Measurements from ENCODE around the gene C6orf120.

DNA sequence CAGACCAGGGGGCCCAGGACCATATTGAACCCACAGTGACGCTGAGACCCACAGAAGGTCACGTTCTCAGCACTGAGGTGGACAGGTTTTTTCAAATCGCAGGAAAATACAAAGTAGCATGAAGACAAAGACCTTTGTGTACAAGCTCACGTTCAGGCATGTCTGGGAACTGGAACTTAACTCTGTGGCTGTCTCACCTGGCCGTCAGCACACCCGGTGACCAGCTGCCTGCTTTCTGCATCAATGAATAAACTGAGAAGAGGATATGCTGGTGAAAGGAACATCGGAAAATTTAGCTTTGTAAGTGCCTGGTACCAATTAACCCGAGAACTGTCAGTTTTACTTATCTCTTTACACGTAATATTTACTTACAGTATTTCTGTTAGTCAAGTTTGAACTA lies 36.6 kb upstream of the C6orf120 start:
- TF ChIP-seq, protein P1, sequence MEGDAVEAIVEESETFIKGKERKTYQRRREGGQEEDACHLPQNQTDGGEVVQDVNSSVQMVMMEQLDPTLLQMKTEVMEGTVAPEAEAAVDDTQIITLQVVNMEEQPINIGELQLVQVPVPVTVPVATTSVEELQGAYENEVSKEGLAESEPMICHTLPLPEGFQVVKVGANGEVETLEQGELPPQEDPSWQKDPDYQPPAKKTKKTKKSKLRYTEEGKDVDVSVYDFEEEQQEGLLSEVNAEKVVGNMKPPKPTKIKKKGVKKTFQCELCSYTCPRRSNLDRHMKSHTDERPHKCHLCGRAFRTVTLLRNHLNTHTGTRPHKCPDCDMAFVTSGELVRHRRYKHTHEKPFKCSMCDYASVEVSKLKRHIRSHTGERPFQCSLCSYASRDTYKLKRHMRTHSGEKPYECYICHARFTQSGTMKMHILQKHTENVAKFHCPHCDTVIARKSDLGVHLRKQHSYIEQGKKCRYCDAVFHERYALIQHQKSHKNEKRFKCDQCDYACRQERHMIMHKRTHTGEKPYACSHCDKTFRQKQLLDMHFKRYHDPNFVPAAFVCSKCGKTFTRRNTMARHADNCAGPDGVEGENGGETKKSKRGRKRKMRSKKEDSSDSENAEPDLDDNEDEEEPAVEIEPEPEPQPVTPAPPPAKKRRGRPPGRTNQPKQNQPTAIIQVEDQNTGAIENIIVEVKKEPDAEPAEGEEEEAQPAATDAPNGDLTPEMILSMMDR (conservative IDR thresholded peaks at IDR 0.05; ENCODE audit: low read depth, low read length) = no peak
- no peak for TF ChIP-seq EZH2 (IDR thresholded peaks at IDR 0.05; ENCODE audit: borderline replicate concordance, low read depth, low read length, poor library complexity, severe bottlenecking)
